Raji (cell line): ENCODE data around the gene CD109.

Experiments used
- POLR2A ChIP-seq: IDR thresholded peaks from 2 replicates; pipeline ENCODE4 v1.6.1; 2011; ENCODE audit warnings: low read depth, low read length, control low read depth; ENCODE audit not compliant: insufficient read depth

CD109 gene

GRCh38 chr6:73858376-73858775 lies 162.4 kb downstream of the CD109 start:
- no peak for TF ChIP-seq POLR2A

DNA sequence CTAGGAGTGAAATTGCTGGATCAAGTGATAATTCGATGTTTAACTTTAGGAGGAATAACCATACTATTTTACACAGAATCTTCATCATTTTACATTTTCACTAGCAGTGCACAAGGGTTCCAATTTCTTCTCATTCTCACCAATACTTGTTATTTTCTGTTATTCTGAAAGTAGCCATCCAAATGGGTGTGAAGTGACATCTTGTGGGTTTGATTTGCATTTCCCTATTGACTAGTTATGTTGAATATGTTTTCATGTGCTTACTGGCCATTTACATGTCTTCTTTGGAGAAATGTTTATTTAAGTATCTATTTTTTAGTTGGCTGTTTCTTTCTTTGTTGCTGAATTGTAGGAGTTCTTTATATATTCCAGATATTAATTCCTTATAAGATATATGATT lies 164.3 kb downstream of the CD109 start:
- TF ChIP-seq POLR2A: no peak

- TF ChIP-seq POLR2A: no peak
These were observed 170.3 kb downstream of the CD109 start for GRCh38 chr6:73866305-73866704.

GRCh38 chr6:73867411-73867810 lies 171.4 kb downstream of the CD109 start:
- no peak for TF ChIP-seq POLR2A

DNA sequence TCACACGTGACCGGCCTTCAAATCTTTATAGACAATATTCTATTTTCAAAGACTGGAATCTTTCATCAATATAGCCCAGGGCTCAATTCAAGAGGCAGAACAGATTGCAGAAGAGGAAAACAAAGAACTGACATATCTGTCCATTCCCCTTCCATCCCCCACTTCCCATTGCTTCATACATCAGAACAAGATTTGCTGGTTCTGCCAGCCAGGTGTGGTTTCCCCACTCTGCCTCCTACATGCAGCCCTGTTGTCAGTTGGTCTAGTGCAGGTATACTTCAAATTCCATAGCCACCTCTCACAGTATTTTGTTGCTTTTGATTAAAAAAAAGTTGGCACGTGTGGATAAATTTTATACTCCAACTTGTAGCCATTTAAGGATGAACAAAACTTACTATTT lies 174.9 kb downstream of the CD109 start:
- TF ChIP-seq POLR2A: no peak

DNA sequence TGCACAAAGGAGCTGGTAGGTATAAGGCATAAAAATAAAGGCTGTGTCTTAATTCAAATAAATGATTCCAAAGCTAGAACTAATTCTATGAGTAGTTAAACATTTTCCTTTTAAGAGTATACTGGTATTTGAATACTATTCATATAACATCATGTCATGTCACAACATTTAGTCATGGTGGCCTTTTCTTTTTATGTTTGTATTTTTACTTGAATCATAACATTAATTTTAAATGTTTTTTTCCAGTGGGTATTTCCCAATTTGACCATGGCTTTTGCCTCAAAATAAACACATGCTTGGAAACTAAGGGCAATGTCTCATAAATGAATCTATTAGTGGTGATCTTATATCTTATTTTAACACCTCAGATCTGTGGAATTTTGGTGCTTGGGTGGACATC lies 177.1 kb downstream of the CD109 start:
- TF ChIP-seq POLR2A: no peak
